HG03060 (cell line): ENCODE measurements around the gene RAB15.
"Not testable (repeated sequence)": the region's sequence is repeated elsewhere in the genome, so short reads cannot be mapped to it uniquely, and the experiment has no call there.

Experiments
- ATAC-seq: cut with Tn5 transposase; IDR thresholded peaks from one replicate; pipeline ENCODE4 v1.9.1; 2021; ENCODE audit warnings: low read depth, moderate number of reproducible peaks; ENCODE audit not compliant: unreplicated experiment

RAB15 gene

GRCh38 chr14:64914237-64915028 is 57.7 kb downstream of the RAB15 start, which contains the start of gene CHURC1:
Gene CHURC1 (plus strand): TSS chr14:64914455. CDS start chr14:64914496, 41 bp downstream.
- ATAC-seq = peak; percentile 97

DNA sequence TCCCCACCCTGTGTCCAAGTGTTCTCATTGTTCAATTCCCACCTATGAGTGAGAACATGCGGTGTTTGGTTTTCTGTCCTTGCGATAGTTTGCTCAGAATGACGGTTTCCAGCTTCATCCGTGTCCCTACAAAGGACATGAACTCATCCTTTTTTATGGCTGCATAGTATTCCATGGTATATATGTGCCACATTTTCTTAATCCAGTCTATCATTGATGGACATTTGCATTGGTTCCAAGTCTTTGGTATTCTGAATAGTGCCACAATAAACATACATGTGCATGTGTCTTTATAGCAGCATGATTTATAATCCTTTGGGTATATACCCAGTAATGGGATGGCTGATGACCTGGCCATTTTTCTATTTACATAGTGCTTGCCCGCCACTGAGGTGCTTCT is 58.7 kb downstream of the RAB15 start:
- ATAC-seq = not testable (repeated sequence)

DNA sequence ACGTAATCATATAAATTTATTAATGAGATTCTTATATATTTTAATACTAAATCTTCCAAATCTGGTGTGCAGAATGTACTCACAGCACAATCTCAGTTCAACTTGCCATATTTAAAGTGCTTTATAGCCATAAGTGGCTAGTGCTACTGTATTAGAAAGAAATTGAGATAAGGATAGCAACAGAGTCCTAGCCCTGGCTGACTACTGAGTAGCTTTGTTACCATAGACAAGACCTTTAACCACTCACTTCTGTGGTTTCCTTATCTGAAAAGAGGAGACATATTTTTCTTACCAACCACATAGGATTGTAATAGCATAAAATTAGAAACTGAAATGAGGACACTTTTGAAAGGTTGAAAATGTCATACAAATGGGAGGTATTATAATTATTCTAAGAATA is 59.9 kb downstream of the RAB15 start:
- no peak for ATAC-seq

DNA sequence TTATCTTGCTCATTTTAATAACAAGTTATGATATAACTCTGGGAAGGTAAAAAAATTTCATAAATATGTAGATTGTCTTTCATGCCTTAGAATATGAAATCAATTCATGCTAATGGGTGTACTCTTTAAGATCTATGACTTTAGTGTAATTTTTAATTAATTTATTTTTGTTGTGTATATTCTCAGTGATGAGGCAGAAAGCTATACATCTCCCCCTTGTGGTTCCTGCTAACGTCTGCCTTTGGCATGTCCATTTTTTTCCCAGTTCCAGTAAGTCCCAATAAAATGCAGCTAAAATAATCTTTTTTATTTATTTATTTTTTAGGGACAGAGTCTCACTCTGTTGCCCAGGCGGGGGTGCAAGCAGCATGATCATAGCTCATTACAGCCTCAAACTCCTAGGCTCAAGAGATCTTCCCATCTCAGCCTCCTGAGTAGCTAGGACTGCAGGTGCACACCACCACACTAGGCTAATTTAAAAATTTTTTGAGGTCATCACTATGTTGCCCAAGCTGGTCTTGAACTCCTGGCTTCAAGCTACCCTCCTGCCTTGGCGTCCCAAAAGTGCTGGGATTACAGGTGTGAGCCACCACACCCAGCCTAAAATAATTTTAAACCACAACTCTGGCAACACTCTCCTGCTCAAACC is 61.2 kb downstream of the RAB15 start:
- no peak for ATAC-seq

DNA sequence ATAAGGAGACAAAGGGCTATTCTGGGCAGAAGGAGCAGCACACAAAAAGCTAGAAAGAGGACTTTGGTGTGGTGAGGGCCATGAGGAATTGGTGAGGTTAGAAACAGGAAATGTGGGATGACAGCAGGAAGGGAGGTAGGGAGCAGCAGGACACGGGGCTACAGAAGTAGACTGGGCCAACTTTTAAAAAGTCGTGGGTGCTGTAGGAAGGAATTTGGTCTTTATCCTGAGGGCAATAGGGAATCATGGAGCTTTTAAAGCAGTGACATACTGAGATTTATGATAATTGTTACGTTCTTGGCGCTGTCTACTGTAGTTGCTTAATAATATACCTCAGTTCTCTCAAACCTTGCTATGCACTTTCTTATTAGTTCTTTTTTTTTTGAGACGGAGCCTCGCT is 66.1 kb downstream of the RAB15 start:
- no peak for ATAC-seq

- ATAC-seq = no peak
Measured at GRCh38 chr14:64899958-64900357, 72.2 kb downstream of the RAB15 start.
